NB4 (cell line): ENCODE data around the gene ACACB.

ENCODE experiments used
- DNase-seq: peaks from one replicate; pipeline ENCODE4 v3.0.0; 2010; ENCODE audit warnings: low read depth
- H3K4me3 ChIP-seq: one replicate; pipeline ENCODE4 v1.5.1; 2011; ENCODE audit warnings: mild to moderate bottlenecking, low read depth, low read length, moderate library complexity
- CTCF ChIP-seq: IDR thresholded peaks from one replicate; pipeline ENCODE4 v1.5.1; 2012; ENCODE audit warnings: low read depth, low read length
- MAX ChIP-seq: IDR thresholded peaks from 2 replicates; pipeline ENCODE4 v1.6.1; 2011; ENCODE audit warnings: low read depth, low read length
- MYC ChIP-seq: IDR thresholded peaks from 2 replicates; pipeline ENCODE4 v1.6.1; 2011; ENCODE audit warnings: low read depth, low read length
- POLR2A ChIP-seq: IDR thresholded peaks from 2 replicates; pipeline ENCODE4 v1.6.1; 2011; ENCODE audit warnings: mild to moderate bottlenecking; ENCODE audit not compliant: insufficient read length; ENCODE audit errors: extremely low read depth

The ACACB gene

GRCh38 chr12:109310247-109311125 is 194.1 kb downstream of the ACACB start:
- peak; percentile 61 for DNase-seq
- TF ChIP-seq MAX (no peak), POLR2A (no peak), MYC (no peak), CTCF (no peak)
- peak overlapping the region; percentile 59 for H3K4me3 ChIP-seq
